H1 (cell line): Measurements from ENCODE around the gene GREB1L. TPM values are rescaled to one million over a fixed set of nuclear protein-coding genes. Genes with fewer than 3 reads are reported as not detected.
A peak's percentile ranks its signal among the peaks of the same experiment; 100 is the strongest.

ENCODE experiments used
- CTCF ChIA-PET: fragments of 300-600 bp; sonication (Branson Sonifier 250); formaldehyde crosslinking; loops from one replicate; lab custom pipeline; 2021; ENCODE audit not compliant: partially characterized antibody; lab: Charles Lee
- POLR2A ChIA-PET: fragments of 300-600 bp; sonication (Branson Sonifier 250); formaldehyde crosslinking; loops from one replicate; lab custom pipeline; 2021; ENCODE audit warnings: inconsistent platforms; ENCODE audit not compliant: partially characterized antibody; lab: Charles Lee
- DNase-seq, 2 experiments: peaks; one replicate each; pipeline versions ENCODE4 v3.0.0 to v3.0.0-alpha.2; 2010 to 2022; ENCODE audit warnings: low spot score in 2 of 2, low read depth in 1 of 2, mixed read lengths in 1 of 2
- FAIRE-seq: peaks from 2 replicates; lab custom pipeline; 2011; peaks lifted over from hg19 to GRCh38; lab: Jason Lieb, UNC
- H2AFZ ChIP-seq: 2 replicates; pipeline ENCODE4 v1.8.1; 2012; ENCODE audit warnings: low read length, inconsistent platforms
- H2AK5ac ChIP-seq: 2 replicates; pipeline ENCODE4 v1.6.1; 2013; ENCODE audit warnings: low read depth, low read length
- H2BK120ac ChIP-seq: replicated peaks from 2 replicates; pipeline ENCODE3; 2013; ENCODE audit warnings: low read depth, low read length, inconsistent platforms
- H2BK12ac ChIP-seq: 2 replicates; pipeline ENCODE4 v1.6.1; 2013; ENCODE audit warnings: low read depth, low read length
- H2BK15ac ChIP-seq: 2 replicates; pipeline ENCODE4 v1.6.1; 2013; ENCODE audit warnings: low read length
- H2BK20ac ChIP-seq: 2 replicates; pipeline ENCODE4 v1.6.1; 2013; ENCODE audit warnings: low read length
- H2BK5ac ChIP-seq: 2 replicates; pipeline ENCODE4 v1.6.1; 2013; ENCODE audit warnings: low read depth, low read length
- H3K14ac ChIP-seq: 2 replicates; pipeline ENCODE4 v1.6.1; 2013; ENCODE audit warnings: inconsistent platforms; ENCODE audit not compliant: insufficient read length
- H3K18ac ChIP-seq: 2 replicates; pipeline ENCODE4 v1.6.1; 2013; ENCODE audit warnings: low read length; ENCODE audit errors: extremely low read depth
- H3K23ac ChIP-seq: 2 replicates; pipeline ENCODE4 v1.6.1; 2013; ENCODE audit warnings: inconsistent platforms; ENCODE audit not compliant: insufficient read length
- H3K23me2 ChIP-seq: 2 replicates; pipeline ENCODE4 v1.6.1; 2013; ENCODE audit warnings: low read depth, low read length
- H3K27ac ChIP-seq: 2 replicates; pipeline ENCODE4 v1.6.1; 2011; ENCODE audit warnings: low read depth, low read length, inconsistent platforms
- H3K27me3 ChIP-seq, 4 experiments: replicated peaks in 1 of 4; 1 replicate in 1 of 4; 2 replicates in 3 of 4; pipeline versions ENCODE4 v1.6.1 to v1.8.1; 2011 to 2013; ENCODE audit warnings: low read length in 3 of 4, mild to moderate bottlenecking in 3 of 4, inconsistent platforms in 2 of 4, mixed read lengths in 2 of 4, moderate library complexity in 1 of 4; ENCODE audit not compliant: control insufficient read depth in 3 of 4, insufficient read depth in 3 of 4; ENCODE audit errors: extremely low read depth in 1 of 4
- H3K36me3 ChIP-seq, 4 experiments: 2 replicates each; pipeline versions ENCODE4 v1.6.1 to v1.8.1; 2011 to 2013; ENCODE audit warnings: mild to moderate bottlenecking in 4 of 4, low read length in 3 of 4, moderate library complexity in 2 of 4, control low read depth in 1 of 4, inconsistent platforms in 1 of 4; ENCODE audit not compliant: insufficient read depth in 4 of 4, control insufficient read depth in 2 of 4
- H3K4ac ChIP-seq: replicated peaks from 2 replicates; pipeline ENCODE3; 2013; ENCODE audit warnings: low read length, low read depth, mixed read lengths, inconsistent platforms; ENCODE audit not compliant: insufficient read length
- H3K4me1 ChIP-seq, 4 experiments: replicated peaks in 1 of 4; 1 replicate in 1 of 4; 2 replicates in 3 of 4; pipeline versions ENCODE4 v1.6.1 to v1.8.1; 2011 to 2013; ENCODE audit warnings: low read length in 3 of 4, inconsistent platforms in 2 of 4, mixed read lengths in 1 of 4; ENCODE audit not compliant: insufficient read depth in 4 of 4, control insufficient read depth in 3 of 4
- H3K4me2 ChIP-seq, 2 experiments: 2 replicates each; pipeline versions ENCODE4 v1.6.1 to v1.8.1; 2011 to 2013; ENCODE audit warnings: low read depth in 2 of 2, low read length in 2 of 2, control low read depth in 1 of 2, inconsistent platforms in 1 of 2, mild to moderate bottlenecking in 1 of 2; ENCODE audit not compliant: insufficient read depth in 1 of 2
- H3K4me3 ChIP-seq, 4 experiments: fragments of 200-600, 300-600 bp in 1 of 4; sonication (generic), shearing (Covaris generic), sonication (Bioruptor Twin) in 1 of 4; 2 replicates each; pipeline versions ENCODE4 v1.5.1 to v1.8.1; 2011 to 2016; ENCODE audit warnings: low read length in 4 of 4, low read depth in 3 of 4, control low read depth in 2 of 4, inconsistent platforms in 2 of 4, mild to moderate bottlenecking in 2 of 4, mixed read lengths in 1 of 4, moderate library complexity in 1 of 4; ENCODE audit not compliant: insufficient read depth in 2 of 4; ENCODE audit errors: extremely low read depth in 1 of 4
- H3K56ac ChIP-seq: replicated peaks from 2 replicates; pipeline ENCODE3; 2013; ENCODE audit warnings: low read depth, mild to moderate bottlenecking, mixed read lengths, low read length, inconsistent platforms; ENCODE audit not compliant: insufficient read length
- H3K79me1 ChIP-seq: 2 replicates; pipeline ENCODE4 v1.6.1; 2013; ENCODE audit warnings: low read depth, low read length, control low read depth
- H3K79me2 ChIP-seq, 2 experiments: 2 replicates each; pipeline versions ENCODE4 v1.6.1 to v1.8.1; 2012 to 2013; ENCODE audit warnings: low read length in 2 of 2, mild to moderate bottlenecking in 2 of 2, inconsistent platforms in 1 of 2; ENCODE audit not compliant: insufficient read depth in 2 of 2, control insufficient read depth in 1 of 2
- H3K9ac ChIP-seq, 4 experiments: replicated peaks in 1 of 4; 1 replicate in 1 of 4; 2 replicates in 3 of 4; pipeline versions ENCODE4 v1.6.1 to v1.8.1; 2011 to 2013; ENCODE audit warnings: low read depth in 3 of 4, low read length in 3 of 4, control low read depth in 2 of 4, mild to moderate bottlenecking in 2 of 4, moderate library complexity in 2 of 4, inconsistent platforms in 1 of 4; ENCODE audit errors: extremely low read depth in 1 of 4
- H3K9me3 ChIP-seq, 2 experiments: 2 replicates each; pipeline versions ENCODE4 v1.6.1 to v1.8.1; 2012 to 2013; ENCODE audit warnings: mild to moderate bottlenecking in 2 of 2, moderate library complexity in 2 of 2, control low read depth in 1 of 2, inconsistent platforms in 1 of 2, low read depth in 1 of 2, low read length in 1 of 2, mixed read lengths in 1 of 2; ENCODE audit not compliant: insufficient read depth in 2 of 2
- H4K20me1 ChIP-seq, 2 experiments: replicated peaks in 1 of 2; 2 replicates each; pipeline versions ENCODE3 to v1.8.1; 2011 to 2013; ENCODE audit warnings: inconsistent platforms in 2 of 2, low read length in 2 of 2, mild to moderate bottlenecking in 1 of 2; ENCODE audit not compliant: insufficient read depth in 2 of 2, control insufficient read depth in 1 of 2
- H4K5ac ChIP-seq: 2 replicates; pipeline ENCODE4 v1.6.1; 2013; ENCODE audit warnings: low read length, low read depth, mixed read lengths, inconsistent platforms; ENCODE audit not compliant: insufficient read length
- H4K8ac ChIP-seq: 2 replicates; pipeline ENCODE4 v1.8.0; 2013; ENCODE audit warnings: mild to moderate bottlenecking, moderate library complexity, low read length, inconsistent platforms; ENCODE audit not compliant: insufficient read depth; ENCODE audit errors: extremely low read depth
- H4K91ac ChIP-seq: replicated peaks from 2 replicates; pipeline ENCODE3; 2013; ENCODE audit warnings: low read length, mixed read lengths, inconsistent platforms; ENCODE audit not compliant: insufficient read length
- RXRA ChIP-seq: IDR thresholded peaks from 2 replicates; pipeline ENCODE4 v1.6.1; 2011; ENCODE audit warnings: low read depth, mild to moderate bottlenecking, low read length, moderate library complexity; ENCODE audit not compliant: insufficient read depth
- SUZ12 ChIP-seq: fragments of 200-600 bp; sonication (generic); IDR thresholded peaks from 2 replicates; pipeline ENCODE4 v1.6.1; 2012; ENCODE audit warnings: mild to moderate bottlenecking, inconsistent platforms, low read length, moderate library complexity, mixed read lengths
- WGBS, 2 experiments: shearing (Covaris generic) in 1 of 2; methylation state at CpG; one replicate each; pipeline versions ENCODE4 v1.1.6 to v1.1.7; 2013 to 2015; ENCODE audit warnings: low lambda C conversion rate in 2 of 2, mixed read lengths in 2 of 2, inconsistent platforms in 1 of 2, low coverage in 1 of 2, missing lambda C conversion rate in 1 of 2; ENCODE audit not compliant: insufficient replicate concordance in 2 of 2, insufficient coverage in 1 of 2, insufficient read length in 1 of 2; ENCODE audit errors: extremely low coverage in 1 of 2, missing lambda C conversion rate in 1 of 2; 5-methylcytosine and 5-hydroxymethylcytosine counted together
- polyA plus RNA-seq, 7 experiments: library from polyadenylated mRNA; depleted of rRNA in 3 of 7; stranded (reverse) in 5 of 7; unstranded in 2 of 7; fragments of >200 nt in 5 of 7; fragments of 200-250 nt in 2 of 7; gene quantifications; 1 replicate in 5 of 7; 2 replicates in 1 of 7; 4 replicates in 1 of 7; pipeline versions ENCODE4 v1.2.1 to v1.2.3, GENCODE V29; 2011 to 2013; ENCODE audit warnings: missing spikeins in 2 of 7, mixed read lengths in 2 of 7
- total RNA-seq: library from RNA; stranded (reverse); fragmentation: NEBNext Ultra II Directional; extraction: Animal tissue kit (Norgen Biotek cat#: 25700); gene quantifications from 2 replicates; pipeline ENCODE4 v1.2.1, GENCODE V29; 2021

GREB1L gene
- total and polyA plus RNA-seq, 2 of the 8 experiments (the other 6 are each of a cell fraction or from before 2014, with no cell fraction given), result 0.34 to 1.6 TPM

DNA sequence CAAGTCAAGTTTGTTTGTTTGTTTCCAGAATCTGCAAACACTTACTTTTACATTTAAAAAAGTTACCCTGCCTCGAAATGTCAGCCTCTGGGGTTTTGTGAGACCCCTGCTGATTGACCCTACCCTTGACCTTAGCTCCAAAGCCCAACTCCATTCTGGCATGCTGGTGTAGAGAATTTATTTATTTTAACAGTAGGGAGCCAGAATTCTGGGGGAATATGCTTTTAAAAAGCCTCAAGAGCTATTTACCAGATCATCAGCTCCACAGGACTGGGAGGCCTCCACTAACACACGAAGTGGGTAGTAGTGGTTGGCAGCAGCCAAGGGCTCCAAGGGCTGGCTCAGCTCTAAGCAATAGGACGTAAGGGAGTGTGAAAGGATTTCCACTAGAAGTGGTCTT lies 23.2 kb upstream of the GREB1L start:
- POLR2A ChIA-PET, result interaction anchor here (0.6 kb wide), 1 partner anchor 210 kb away, joined by 3 read pairs; no protein-coding TSS in a partner anchor
- Histone ChIP-seq H2BK5ac (no peak overlapping the region), H3K79me2 (no peaks in the 10 kb centered on the region)

More for the DNA sequence above, 23.2 kb upstream of the GREB1L start:
- Histone ChIP-seq H2AFZ (no peak overlapping the region), H3K27me3 (peaks cover 15 to 34% (median 28%) of the 10 kb centered on the region in 4 experiments), H3K36me3 (no peaks in the 10 kb centered on the region), H3K79me1 (no peaks in the 10 kb centered on the region), H3K23ac (no peak overlapping the region), H3K9ac (no peak overlapping the region), H2AK5ac (no peak overlapping the region), H2BK20ac (no peak overlapping the region), H3K27ac (no peak overlapping the region), H3K18ac (no peak overlapping the region), H2BK12ac (no peak overlapping the region), H3K56ac (no peak overlapping the region), H3K4me3 (no peak overlapping the region), H3K4ac (no peak overlapping the region), H4K8ac (no peak overlapping the region), H3K4me2 (no peak overlapping the region), H2BK120ac (no peak overlapping the region), H3K23me2 (peaks cover 2% of the 10 kb centered on the region; the same call in 1 of the 2 replicates), H4K91ac (no peak overlapping the region), H3K14ac (no peak overlapping the region), H3K4me1 (peaks cover 0 to 3% (median 0%) of the 10 kb centered on the region in 4 experiments; a peak in 1 of 7 replicates), H2BK15ac (no peak overlapping the region), H4K5ac (no peak overlapping the region), H4K20me1 (peaks cover 0 to 2% of the 10 kb centered on the region in 2 experiments), H3K9me3 (no peaks in the 10 kb centered on the region)
- WGBS, 2 experiments, result 22% methylated on average over 3 of the region's 3 CpGs; no CpG with 5 or more reads in 1 of the 2 experiments
- TF ChIP-seq RXRA, result 0 out of 2 replicates have a peak, but pooled peaks have one; percentile 47
- TF ChIP-seq SUZ12, result no peak
- DNase-seq, result peak in 1 of 2 experiments; percentile 39
- CTCF ChIA-PET, result no interaction called here
- peak; percentile 39 for FAIRE-seq
